Transverse colon (tissue), 4 donors: ENCODE results near the gene GALK2. TPM values are rescaled to one million over a fixed set of nuclear protein-coding genes. Genes with fewer than 3 reads are reported as not detected.
"Not testable (repeated sequence)": the region's sequence is repeated elsewhere in the genome, so short reads cannot be mapped to it uniquely, and the experiment has no call there.

Experiments
- DNase-seq: peaks from one replicate; pipeline ENCODE4 v3.0.0-alpha.2; 2019
- H3K27ac ChIP-seq, 4 donors: fragments of 200-600 bp; sonication (generic); 2 replicates each; pipeline ENCODE4 v1.5.1; 2016 to 2018; ENCODE audit warnings: inconsistent platforms in 4 of 4
- H3K27me3 ChIP-seq: fragments of 200-600 bp; sonication (generic); 2 replicates; pipeline ENCODE4 v1.5.1; 2017; ENCODE audit warnings: inconsistent platforms
- H3K36me3 ChIP-seq, 4 donors: fragments of 200-600 bp; sonication (generic); 2 replicates each; pipeline ENCODE4 v1.5.1; 2017 to 2019; ENCODE audit warnings: inconsistent platforms in 4 of 4
- H3K4me1 ChIP-seq, 4 donors: fragments of 200-600 bp; sonication (generic); 2 replicates each; pipeline ENCODE4 v1.5.1; 2017 to 2020; ENCODE audit warnings: inconsistent platforms in 4 of 4
- H3K4me3 ChIP-seq, 4 donors: fragments of 200-600 bp; sonication (generic); 1 replicate in 1 of 4; 2 replicates in 3 of 4; pipeline versions ENCODE4 v1.5.1 to v1.6.1; 2017 to 2019; ENCODE audit warnings: inconsistent platforms in 4 of 4
- H3K9me3 ChIP-seq, 2 donors: fragments of 200-600 bp; sonication (generic); 2 replicates each; pipeline ENCODE4 v1.5.1; 2017 to 2019; ENCODE audit warnings: inconsistent platforms in 2 of 2
- EP300 ChIP-seq: sonication (generic); formaldehyde crosslinking; IDR thresholded peaks from one replicate; pipeline ENCODE4 v1.6.1; 2017; ENCODE audit warnings: antibody characterized with exemption, low read depth
- POLR2A ChIP-seq: fragments of 450-650 bp; IDR thresholded peaks from one replicate; pipeline ENCODE4 v1.6.1; 2016; ENCODE audit warnings: antibody characterized with exemption, mild to moderate bottlenecking, moderate library complexity
- POLR2AphosphoS5 ChIP-seq, 3 donors: sonication (generic); formaldehyde crosslinking; IDR thresholded peaks; one replicate each; pipeline ENCODE4 v1.6.1; 2016; ENCODE audit warnings: antibody characterized with exemption in 3 of 3
- WGBS, 2 donors: methylation state at CpG; one replicate each; pipeline ENCODE4 v1.1.5; 2018; ENCODE audit warnings: low coverage in 1 of 2; 5-methylcytosine and 5-hydroxymethylcytosine counted together
- in situ Hi-C, 4 donors: fragments of 200-750 bp; cut with MboI; loops; one replicate each; pipeline versions ENCODE4 v1.15.0 to v1.15.1; 2017; ENCODE audit warnings: low sequenced_read_pairs in 3 of 4, low pct_ligation_motif_present in 1 of 4, low pct_unique_long_range_greater_than_20kb in 1 of 4
- intact Hi-C: fragments of 100-400 bp; cut with DNase I; formaldehyde crosslinking; loops from one replicate; pipeline ENCODE4 v1.15.1; 2023; ENCODE audit warnings: low total_unique reads
- total RNA-seq, 4 donors: library from RNA; depleted of rRNA; stranded (reverse); fragments of >200 nt; gene quantifications; one replicate each; pipeline ENCODE4 v1.1.0, GENCODE V29; 2016
- TF ChIP-seq, protein P1 (sequence below), 5 experiments: fragments of 200-600 bp in 3 of 5; fragments of 450-650 bp in 2 of 5; sonication (generic) in 3 of 5; IDR thresholded peaks; 1 replicate in 2 of 5; 2 replicates in 3 of 5; pipeline ENCODE4 v1.5.1; 2016 to 2017; ENCODE audit warnings: antibody characterized with exemption in 5 of 5, inconsistent platforms in 3 of 5, mild to moderate bottlenecking in 2 of 5, moderate library complexity in 1 of 5

The GALK2 gene
- total RNA-seq, 4 donors from 2014 or later, result 5.6 to 42.6 (median 30.7) TPM

DNA sequence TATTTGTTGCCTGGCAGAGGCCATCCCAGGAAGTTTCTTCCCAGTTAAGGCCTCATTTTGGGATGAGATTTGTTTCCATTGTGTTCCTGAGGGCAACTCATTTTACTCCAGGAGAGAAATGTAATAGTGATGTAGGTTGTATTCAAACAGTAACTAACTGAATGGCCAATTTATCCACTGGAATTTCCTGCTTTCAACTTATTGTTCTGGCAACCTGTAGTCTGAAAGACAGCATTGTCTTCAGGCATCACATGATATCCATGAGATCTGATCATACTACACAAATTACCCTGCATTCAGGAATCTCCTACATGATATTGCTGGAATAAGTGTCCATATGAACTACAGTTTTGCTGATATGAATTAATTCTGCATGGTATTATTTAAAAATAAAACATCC is 173.5 kb downstream of the GALK2 start:
- peaks cover 0 to 4% of the 10 kb centered on the region in 2 donors for H3K9me3 ChIP-seq
- in situ Hi-C loops, result no loop called here
- no peak overlapping the region for H3K4me3 ChIP-seq
- peaks cover 0 to 17% (median 0%) of the 10 kb centered on the region in 4 donors for H3K36me3 ChIP-seq
- intact Hi-C loops, result no loop called here
- no peaks in the 10 kb centered on the region for H3K27me3 ChIP-seq
- no peak overlapping the region for H3K27ac ChIP-seq
- no peaks in the 10 kb centered on the region for H3K4me1 ChIP-seq
- TF ChIP-seq EP300 (no peak), POLR2A (no peak), POLR2AphosphoS5 (IDR thresholded peaks at IDR 0.05) (no peak)
- TF ChIP-seq, protein P1, sequence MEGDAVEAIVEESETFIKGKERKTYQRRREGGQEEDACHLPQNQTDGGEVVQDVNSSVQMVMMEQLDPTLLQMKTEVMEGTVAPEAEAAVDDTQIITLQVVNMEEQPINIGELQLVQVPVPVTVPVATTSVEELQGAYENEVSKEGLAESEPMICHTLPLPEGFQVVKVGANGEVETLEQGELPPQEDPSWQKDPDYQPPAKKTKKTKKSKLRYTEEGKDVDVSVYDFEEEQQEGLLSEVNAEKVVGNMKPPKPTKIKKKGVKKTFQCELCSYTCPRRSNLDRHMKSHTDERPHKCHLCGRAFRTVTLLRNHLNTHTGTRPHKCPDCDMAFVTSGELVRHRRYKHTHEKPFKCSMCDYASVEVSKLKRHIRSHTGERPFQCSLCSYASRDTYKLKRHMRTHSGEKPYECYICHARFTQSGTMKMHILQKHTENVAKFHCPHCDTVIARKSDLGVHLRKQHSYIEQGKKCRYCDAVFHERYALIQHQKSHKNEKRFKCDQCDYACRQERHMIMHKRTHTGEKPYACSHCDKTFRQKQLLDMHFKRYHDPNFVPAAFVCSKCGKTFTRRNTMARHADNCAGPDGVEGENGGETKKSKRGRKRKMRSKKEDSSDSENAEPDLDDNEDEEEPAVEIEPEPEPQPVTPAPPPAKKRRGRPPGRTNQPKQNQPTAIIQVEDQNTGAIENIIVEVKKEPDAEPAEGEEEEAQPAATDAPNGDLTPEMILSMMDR (IDR thresholded peaks at IDR 0.05), result no peak
- DNase-seq, result no peak

DNA sequence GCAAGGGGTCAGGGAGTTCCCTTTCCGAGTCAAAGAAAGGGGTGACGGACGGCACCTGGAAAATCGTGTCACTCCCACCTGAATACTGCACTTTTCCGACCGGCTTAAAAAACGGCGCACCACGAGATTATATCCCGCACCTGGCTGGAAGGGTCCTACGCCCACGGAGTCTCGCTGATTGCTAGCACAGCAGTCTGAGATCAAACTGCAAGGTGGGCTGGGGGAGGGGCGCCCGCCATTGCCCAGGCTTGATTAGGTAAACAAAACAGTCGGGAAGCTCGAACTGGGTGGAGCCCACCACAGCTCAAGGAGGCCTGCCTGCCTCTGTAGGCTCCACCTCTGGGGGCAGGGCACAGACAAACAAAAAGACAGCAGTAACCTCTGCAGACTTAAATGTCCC is 184.4 kb downstream of the GALK2 start:
- H3K27me3 ChIP-seq, DNase-seq, in situ Hi-C loops, H3K9me3 ChIP-seq, H3K4me3 ChIP-seq, intact Hi-C loops, H3K36me3 ChIP-seq, H3K4me1 ChIP-seq, H3K27ac ChIP-seq: not testable (repeated sequence)
- WGBS, 2 donors, result 93 to 100% methylated on average over 12 to 16 of the region's 17 CpGs

DNA sequence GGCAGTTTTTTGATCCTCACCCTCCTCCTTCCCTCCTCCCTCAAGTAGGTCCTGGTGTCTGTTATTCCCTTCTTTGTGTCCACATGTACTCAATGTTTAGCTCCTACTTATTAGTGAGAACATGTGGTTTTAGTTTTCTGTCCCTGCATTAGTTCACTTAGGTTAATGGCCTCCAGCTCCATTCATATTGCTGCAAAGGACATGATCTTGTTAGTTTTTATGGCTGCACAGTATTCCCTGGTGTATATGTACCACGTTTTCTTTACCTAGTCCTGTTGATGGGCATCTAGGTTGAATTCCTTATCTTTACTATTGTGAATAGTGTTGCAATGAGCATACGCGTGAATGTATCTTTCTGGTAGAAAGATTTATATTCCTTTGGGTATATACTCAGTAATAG is 191.3 kb downstream of the GALK2 start:
- Histone ChIP-seq H3K27me3 (no peaks in the 10 kb centered on the region), H3K36me3 (no peaks in the 10 kb centered on the region), H3K4me1 (no peaks in the 10 kb centered on the region), H3K4me3 (no peak overlapping the region), H3K27ac (no peak overlapping the region), H3K9me3 (no peaks in the 10 kb centered on the region)
- in situ Hi-C loops (no loop called here), intact Hi-C loops (no loop called here)
- 79 to 80% methylated on average over 3 of the region's 3 CpGs for WGBS, 2 donors
- DNase-seq, result no peak
- TF ChIP-seq, protein P1 (IDR thresholded peaks at IDR 0.05), result no peak
- no peak for TF ChIP-seq POLR2AphosphoS5 (IDR thresholded peaks at IDR 0.05)
- no peak for TF ChIP-seq EP300
- no peak for TF ChIP-seq POLR2A

DNA sequence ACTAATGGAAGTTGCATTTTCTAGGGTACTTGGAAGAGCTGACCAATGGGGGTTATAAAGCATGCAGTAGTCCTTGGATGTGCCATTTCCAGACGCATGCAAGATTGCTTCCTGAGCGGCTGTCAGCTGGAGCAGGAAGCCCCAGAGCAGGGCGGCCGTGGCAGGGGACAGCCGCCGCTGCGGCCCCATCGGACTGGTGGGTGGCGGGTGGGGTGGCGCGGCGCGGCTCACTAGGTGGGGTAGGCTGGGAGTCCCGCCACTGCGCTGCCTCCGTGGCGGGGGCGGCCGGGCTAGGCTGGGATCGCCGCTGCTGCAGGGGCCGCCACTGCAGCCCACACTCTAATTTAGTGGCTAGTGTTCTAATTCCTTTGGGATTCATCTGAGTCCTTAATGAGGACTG is 196.4 kb downstream of the GALK2 start:
- no peak overlapping the region for H3K27ac ChIP-seq
- H3K9me3 ChIP-seq, result no peaks in the 10 kb centered on the region
- no peaks in the 10 kb centered on the region for H3K36me3 ChIP-seq
- no peak for DNase-seq
- in situ Hi-C loops, result no loop called here
- H3K4me1 ChIP-seq, result no peaks in the 10 kb centered on the region
- 97% methylated on average over 22 of the region's 22 CpGs; no CpG with 5 or more reads in 1 of the 2 donors for WGBS, 2 donors
- no peaks in the 10 kb centered on the region for H3K27me3 ChIP-seq
- intact Hi-C loops, result no loop called here
- no peak overlapping the region for H3K4me3 ChIP-seq
- TF ChIP-seq POLR2AphosphoS5 (IDR thresholded peaks at IDR 0.05) (no peak), EP300 (no peak), POLR2A (no peak)
- TF ChIP-seq, protein P1 (IDR thresholded peaks at IDR 0.05), result no peak

DNA sequence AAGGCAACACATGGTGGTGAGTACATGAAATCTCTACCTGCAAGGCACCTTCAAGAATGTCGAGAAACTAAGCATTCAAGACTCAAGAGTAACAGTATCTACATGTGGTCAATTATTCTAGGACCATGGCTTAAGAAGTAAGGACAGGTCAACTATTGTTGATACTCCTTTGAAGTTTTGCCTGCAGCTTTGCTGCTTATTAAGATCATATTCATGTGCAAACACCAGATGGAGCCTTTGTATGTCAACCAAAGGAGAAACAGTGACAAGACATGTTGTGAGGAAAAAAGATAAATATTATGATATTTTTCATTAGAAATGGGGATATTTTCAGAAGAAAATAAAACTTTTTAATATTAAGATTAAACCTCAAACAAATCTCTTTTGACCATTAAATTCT is 200.7 kb downstream of the GALK2 start:
- Histone ChIP-seq H3K4me1 (no peaks in the 10 kb centered on the region), H3K36me3 (no peaks in the 10 kb centered on the region), H3K9me3 (no peaks in the 10 kb centered on the region), H3K27me3 (no peaks in the 10 kb centered on the region), H3K27ac (no peak overlapping the region), H3K4me3 (no peak overlapping the region)
- DNase-seq, result no peak
- intact Hi-C loops (no loop called here), in situ Hi-C loops (no loop called here)
- TF ChIP-seq POLR2A (no peak), POLR2AphosphoS5 (IDR thresholded peaks at IDR 0.05) (no peak), EP300 (no peak)
- TF ChIP-seq, protein P1 (IDR thresholded peaks at IDR 0.05), result no peak
- 79 to 100% methylated on average over 1 of the region's 1 CpG for WGBS, 2 donors
